ENCODE results near the gene PFDN4. TPM values are rescaled to one million over a fixed set of nuclear protein-coding genes. Genes with fewer than 3 reads are reported as not detected.

Gene PFDN4
- total and polyA plus RNA-seq, 2 of the 13 experiments (the other 11 are each of a cell fraction or from before 2014, with no cell fraction given) = 59.8 to 227 TPM

DNA sequence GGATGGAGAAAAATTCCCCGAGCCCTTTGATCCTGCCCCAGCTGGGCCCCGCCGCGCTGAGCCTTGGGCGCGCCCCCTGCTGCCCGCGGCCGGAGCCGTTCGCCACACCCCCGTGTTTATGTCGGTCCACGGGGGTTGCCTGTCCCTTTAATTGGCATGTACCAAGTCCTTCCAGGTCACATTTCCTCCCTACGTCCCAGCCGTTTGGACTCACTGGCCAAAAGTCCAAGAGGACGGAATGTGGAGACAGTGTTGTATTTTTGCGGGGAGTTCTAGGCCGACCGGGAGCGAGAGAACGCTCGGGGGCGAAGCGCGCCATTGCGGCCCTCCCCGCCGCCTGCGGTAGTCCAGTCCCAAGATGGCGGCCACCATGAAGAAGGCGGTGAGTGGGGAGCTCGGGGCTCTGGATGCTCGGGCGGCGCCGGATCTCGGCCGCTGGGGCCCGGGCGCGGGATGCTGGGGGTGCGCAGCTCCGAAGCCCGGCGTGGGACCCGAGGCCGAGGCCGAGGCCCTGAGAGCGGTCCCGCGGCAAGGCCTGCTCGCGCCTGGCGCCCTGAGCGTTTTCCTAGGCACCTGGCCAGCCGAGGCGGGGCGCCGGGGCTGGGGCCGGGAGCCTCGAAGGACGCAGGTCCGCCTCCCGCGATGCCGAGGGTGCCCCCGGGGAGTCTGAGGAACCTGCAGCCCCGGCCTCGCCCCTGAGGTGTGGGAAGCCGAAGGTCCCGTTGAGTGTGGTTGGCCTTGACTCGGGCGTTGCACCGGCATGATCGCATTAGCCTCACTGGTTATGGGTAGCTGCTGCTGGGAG is at the start of gene PFDN4 (continued):
- TF ChIP-seq, protein P1, sequence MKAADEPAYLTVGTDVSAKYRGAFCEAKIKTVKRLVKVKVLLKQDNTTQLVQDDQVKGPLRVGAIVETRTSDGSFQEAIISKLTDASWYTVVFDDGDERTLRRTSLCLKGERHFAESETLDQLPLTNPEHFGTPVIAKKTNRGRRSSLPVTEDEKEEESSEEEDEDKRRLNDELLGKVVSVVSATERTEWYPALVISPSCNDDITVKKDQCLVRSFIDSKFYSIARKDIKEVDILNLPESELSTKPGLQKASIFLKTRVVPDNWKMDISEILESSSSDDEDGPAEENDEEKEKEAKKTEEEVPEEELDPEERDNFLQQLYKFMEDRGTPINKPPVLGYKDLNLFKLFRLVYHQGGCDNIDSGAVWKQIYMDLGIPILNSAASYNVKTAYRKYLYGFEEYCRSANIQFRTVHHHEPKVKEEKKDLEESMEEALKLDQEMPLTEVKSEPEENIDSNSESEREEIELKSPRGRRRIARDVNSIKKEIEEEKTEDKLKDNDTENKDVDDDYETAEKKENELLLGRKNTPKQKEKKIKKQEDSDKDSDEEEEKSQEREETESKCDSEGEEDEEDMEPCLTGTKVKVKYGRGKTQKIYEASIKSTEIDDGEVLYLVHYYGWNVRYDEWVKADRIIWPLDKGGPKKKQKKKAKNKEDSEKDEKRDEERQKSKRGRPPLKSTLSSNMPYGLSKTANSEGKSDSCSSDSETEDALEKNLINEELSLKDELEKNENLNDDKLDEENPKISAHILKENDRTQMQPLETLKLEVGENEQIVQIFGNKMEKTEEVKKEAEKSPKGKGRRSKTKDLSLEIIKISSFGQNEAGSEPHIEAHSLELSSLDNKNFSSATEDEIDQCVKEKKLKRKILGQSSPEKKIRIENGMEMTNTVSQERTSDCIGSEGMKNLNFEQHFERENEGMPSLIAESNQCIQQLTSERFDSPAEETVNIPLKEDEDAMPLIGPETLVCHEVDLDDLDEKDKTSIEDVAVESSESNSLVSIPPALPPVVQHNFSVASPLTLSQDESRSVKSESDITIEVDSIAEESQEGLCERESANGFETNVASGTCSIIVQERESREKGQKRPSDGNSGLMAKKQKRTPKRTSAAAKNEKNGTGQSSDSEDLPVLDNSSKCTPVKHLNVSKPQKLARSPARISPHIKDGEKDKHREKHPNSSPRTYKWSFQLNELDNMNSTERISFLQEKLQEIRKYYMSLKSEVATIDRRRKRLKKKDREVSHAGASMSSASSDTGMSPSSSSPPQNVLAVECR (CRISPR knock-in tag; IDR thresholded peaks at IDR 0.05; ENCODE audit: borderline replicate concordance) = peak; percentile 92
- TF ChIP-seq ZNF746 (CRISPR knock-in tag; IDR thresholded peaks at IDR 0.05) (no peak; the same call in 1 of the 2 replicates), ZMYM3 (CRISPR knock-in tag; IDR thresholded peaks at IDR 0.05) (peak; percentile 98), FLYWCH1 (CRISPR knock-in tag; IDR thresholded peaks at IDR 0.05) (no peak), CBX5 (CRISPR knock-in tag; IDR thresholded peaks at IDR 0.05; ENCODE audit: borderline replicate concordance) (peak; percentile 88; the same call in 1 of the 2 replicates), SNRNP70 (IDR thresholded peaks at IDR 0.05; ENCODE audit: low read depth, low read length) (no peak), FOSL1 (CRISPR knock-in tag; IDR thresholded peaks at IDR 0.05; ENCODE audit: borderline replicate concordance) (peak; percentile 38; the same call in 1 of the 2 replicates), EED (CRISPR knock-in tag; IDR thresholded peaks at IDR 0.05) (peak; percentile 100), TBX2 (CRISPR knock-in tag; IDR thresholded peaks at IDR 0.05; ENCODE audit: borderline replicate concordance) (peak; percentile 94), ZNF713 (CRISPR knock-in tag; IDR thresholded peaks at IDR 0.05) (no peak), KLF11 (CRISPR knock-in tag; IDR thresholded peaks at IDR 0.05) (0 out of 2 replicates have a peak, but pooled peaks have one; percentile 76), PLRG1 (conservative IDR thresholded peaks at IDR 0.05) (no peak), KDM5A (IDR thresholded peaks at IDR 0.05; ENCODE audit: borderline replicate concordance, low read length) (peak; percentile 93), ZNF776 (CRISPR knock-in tag; IDR thresholded peaks at IDR 0.05) (peak; percentile 98), ZNF788 (CRISPR knock-in tag; IDR thresholded peaks at IDR 0.05; ENCODE audit: borderline replicate concordance) (peak; percentile 97), ARID2 (CRISPR knock-in tag; IDR thresholded peaks at IDR 0.05; ENCODE audit: borderline replicate concordance) (peak; percentile 28; the same call in 1 of the 2 replicates), YEATS2 (CRISPR knock-in tag; IDR thresholded peaks at IDR 0.05; ENCODE audit: borderline replicate concordance) (peak; percentile 87; the same call in 1 of the 2 replicates), ATM (IDR thresholded peaks at IDR 0.05; ENCODE audit: borderline replicate concordance) (no peak), ZNF275 (CRISPR knock-in tag; IDR thresholded peaks at IDR 0.05; ENCODE audit: borderline replicate concordance) (peak; percentile 82), MIXL1 (CRISPR knock-in tag; IDR thresholded peaks at IDR 0.05) (peak; percentile 99), SP4 (CRISPR knock-in tag; IDR thresholded peaks at IDR 0.05) (no peak; the same call in 1 of the 2 replicates), NFRKB (IDR thresholded peaks at IDR 0.05) (peak; percentile 91)
- TF ChIP-seq, protein P2, sequence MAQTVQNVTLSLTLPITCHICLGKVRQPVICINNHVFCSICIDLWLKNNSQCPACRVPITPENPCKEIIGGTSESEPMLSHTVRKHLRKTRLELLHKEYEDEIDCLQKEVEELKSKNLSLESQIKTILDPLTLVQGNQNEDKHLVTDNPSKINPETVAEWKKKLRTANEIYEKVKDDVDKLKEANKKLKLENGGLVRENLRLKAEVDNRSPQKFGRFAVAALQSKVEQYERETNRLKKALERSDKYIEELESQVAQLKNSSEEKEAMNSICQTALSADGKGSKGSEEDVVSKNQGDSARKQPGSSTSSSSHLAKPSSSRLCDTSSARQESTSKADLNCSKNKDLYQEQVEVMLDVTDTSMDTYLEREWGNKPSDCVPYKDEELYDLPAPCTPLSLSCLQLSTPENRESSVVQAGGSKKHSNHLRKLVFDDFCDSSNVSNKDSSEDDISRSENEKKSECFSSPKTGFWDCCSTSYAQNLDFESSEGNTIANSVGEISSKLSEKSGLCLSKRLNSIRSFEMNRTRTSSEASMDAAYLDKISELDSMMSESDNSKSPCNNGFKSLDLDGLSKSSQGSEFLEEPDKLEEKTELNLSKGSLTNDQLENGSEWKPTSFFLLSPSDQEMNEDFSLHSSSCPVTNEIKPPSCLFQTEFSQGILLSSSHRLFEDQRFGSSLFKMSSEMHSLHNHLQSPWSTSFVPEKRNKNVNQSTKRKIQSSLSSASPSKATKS (CRISPR knock-in tag; IDR thresholded peaks at IDR 0.05) = 0 out of 2 replicates have a peak, but pooled peaks have one; percentile 76
